ENCODE data around the gene STK35.
A peak's percentile ranks its signal among the peaks of the same experiment; 100 is the strongest.
"Not testable (repeated sequence)": the region's sequence is repeated elsewhere in the genome, so short reads cannot be mapped to it uniquely, and the experiment has no call there.

The STK35 gene

GRCh38 chr20:2169456-2170088, 67.9 kb downstream of the STK35 start:
- TF ChIP-seq CTCF (IDR thresholded peaks at IDR 0.05; ENCODE audit: low read depth, low read length) = no peak
- H3K4me3 ChIP-seq (ENCODE audit: low read depth, low read length) = no peak overlapping the region

DNA sequence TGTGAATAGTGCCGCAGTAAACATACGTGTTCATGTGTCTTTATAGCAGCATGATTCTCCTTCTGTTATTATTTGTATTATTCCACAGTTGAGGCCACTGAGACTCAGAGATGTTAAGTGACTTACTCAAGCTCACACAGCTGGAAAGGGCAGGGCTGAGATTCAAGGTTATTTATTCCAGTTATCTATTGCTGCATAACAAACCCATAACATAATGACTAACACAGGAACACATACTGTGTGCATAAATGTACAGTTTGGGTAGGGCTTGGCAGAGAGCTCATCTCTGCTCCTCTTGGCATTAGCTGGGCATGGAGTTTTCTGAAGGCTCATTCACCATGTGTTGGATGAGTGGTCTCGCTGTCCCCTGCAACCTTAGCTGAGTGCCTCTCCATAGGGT, 68.8 kb downstream of the STK35 start:
- TF ChIP-seq CTCF (IDR thresholded peaks at IDR 0.05; ENCODE audit: low read depth, low read length) = no peak

GRCh38 chr20:2171266-2171790, 69.7 kb downstream of the STK35 start:
- TF ChIP-seq CTCF (IDR thresholded peaks at IDR 0.05; ENCODE audit: low read depth, low read length) = no peak
- H3K4me3 ChIP-seq (ENCODE audit: low read depth, low read length) = no peak overlapping the region

More for the DNA sequence above, 68.8 kb downstream of the STK35 start:
- no peak overlapping the region for H3K4me3 ChIP-seq (ENCODE audit: low read depth, low read length)

GRCh38 chr20:2171840-2172239, 70.2 kb downstream of the STK35 start:
- not testable (repeated sequence) for H3K4me3 ChIP-seq (ENCODE audit: low read depth, low read length)

DNA sequence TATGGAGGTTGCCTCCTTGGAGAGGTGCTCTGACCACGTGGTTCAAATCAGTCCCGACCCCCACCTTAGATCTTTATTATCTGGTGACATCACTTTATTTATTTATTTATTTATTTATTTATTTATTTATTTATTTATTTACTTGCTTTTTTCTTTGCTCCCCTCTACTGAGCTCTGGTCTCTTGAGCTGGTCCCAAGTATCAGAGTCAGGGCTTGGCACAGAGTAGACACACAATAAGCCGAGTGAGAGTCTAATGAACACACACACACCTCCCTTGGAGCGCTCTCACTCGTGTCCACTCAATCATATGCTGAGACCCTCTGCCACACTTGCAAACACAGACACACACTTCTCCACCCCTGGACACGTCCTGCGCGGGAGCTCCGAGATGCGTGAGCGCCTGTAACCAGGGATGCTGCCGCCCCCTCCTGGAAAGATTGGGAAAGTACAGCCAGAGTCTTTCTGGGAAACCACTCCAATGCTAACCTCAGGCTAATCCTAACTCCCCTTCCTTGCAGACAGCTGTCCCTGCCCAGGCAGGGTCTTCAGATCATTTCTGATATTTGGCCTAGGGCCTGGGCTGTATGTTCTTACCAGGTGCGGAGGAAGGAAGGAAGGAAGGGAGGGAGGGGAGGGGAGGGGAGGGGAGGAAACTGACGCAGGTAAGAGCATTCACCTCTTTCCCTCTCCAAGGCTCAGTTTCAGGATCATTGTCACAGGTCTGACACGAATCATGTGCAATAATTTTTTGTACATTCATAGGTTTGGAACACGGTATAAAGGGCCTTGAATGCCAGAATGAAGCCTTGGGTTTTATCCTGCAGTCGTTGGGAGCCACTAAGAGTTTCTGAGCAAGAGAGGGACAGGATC, 70.9 kb downstream of the STK35 start:
- no peak overlapping the region for H3K4me3 ChIP-seq (ENCODE audit: low read depth, low read length)
- TF ChIP-seq CTCF (IDR thresholded peaks at IDR 0.05; ENCODE audit: low read depth, low read length) = peak; percentile 90

- TF ChIP-seq CTCF (IDR thresholded peaks at IDR 0.05; ENCODE audit: low read depth, low read length) = no peak
- H3K4me3 ChIP-seq (ENCODE audit: low read depth, low read length) = no peak overlapping the region
Observed at GRCh38 chr20:2173186-2173585, 71.6 kb downstream of the STK35 start.

- no peak for TF ChIP-seq CTCF (IDR thresholded peaks at IDR 0.05; ENCODE audit: low read depth, low read length)
- no peak overlapping the region for H3K4me3 ChIP-seq (ENCODE audit: low read depth, low read length)
Observed at GRCh38 chr20:2174067-2174466, 72.4 kb downstream of the STK35 start.

Data from WI38 (cell line).